K562 (cell line): Measurements from ENCODE around the gene TTC19. TPM values are rescaled to one million over a fixed set of nuclear protein-coding genes. Genes with fewer than 3 reads are reported as not detected.

Experiments
- ATF1 ChIP-seq, 2 experiments: fragments of 450-650 bp in 1 of 2; IDR thresholded peaks; 2 replicates each; pipeline ENCODE4 v1.6.1; 2016; ENCODE audit warnings: missing compliant biosample characterization in 1 of 2, missing genetic modification characterization in 1 of 2
- CEBPB ChIP-seq: fragments of 450-650 bp; IDR thresholded peaks from 2 replicates; pipeline ENCODE4 v1.6.1; 2016; ENCODE audit warnings: missing genetic modification characterization, missing compliant biosample characterization
- CXXC5 ChIP-seq: fragments of 250-450 bp; sonication (Bioruptor Pico); IDR thresholded peaks from 2 replicates; pipeline ENCODE4 v1.8.0; 2022; ENCODE audit warnings: inconsistent platforms, mild to moderate bottlenecking, moderate library complexity
- ETV1 ChIP-seq: fragments of 450-650 bp; conservative IDR thresholded peaks from 2 replicates; pipeline ENCODE4 v1.6.1; 2016; ENCODE audit warnings: missing genetic modification characterization, control low read depth, low read depth, missing compliant biosample characterization
- EZH2 ChIP-seq: IDR thresholded peaks from 2 replicates; pipeline ENCODE4 v1.6.1; 2012; ENCODE audit warnings: low read depth, mild to moderate bottlenecking, inconsistent platforms, low read length, borderline replicate concordance
- HDAC1 ChIP-seq, 2 experiments: fragments of 450-650 bp; IDR thresholded peaks; 2 replicates each; pipeline ENCODE4 v1.6.1; 2016 to 2017; ENCODE audit warnings: inconsistent platforms in 1 of 2, mild to moderate bottlenecking in 1 of 2, moderate library complexity in 1 of 2
- IFI16 ChIP-seq: fragments of 250-450 bp; sonication (Bioruptor Pico); IDR thresholded peaks from 2 replicates; pipeline ENCODE4 v2.1.2; 2022; ENCODE audit warnings: mild to moderate bottlenecking, inconsistent platforms
- IRF2 ChIP-seq: sonication (generic); formaldehyde crosslinking; IDR thresholded peaks from 2 replicates; pipeline ENCODE4 v1.8.1; 2022; ENCODE audit warnings: mild to moderate bottlenecking, missing genetic modification reagents
- KAT2B ChIP-seq: IDR thresholded peaks from one replicate; pipeline ENCODE4 v1.6.1; 2012; ENCODE audit warnings: low read depth, mild to moderate bottlenecking, control low read depth, inconsistent platforms, low read length, moderate library complexity
- KDM1A ChIP-seq, 2 experiments: fragments of 450-650 bp; IDR thresholded peaks; 2 replicates each; pipeline ENCODE4 v1.6.1; 2016; ENCODE audit warnings: mild to moderate bottlenecking in 2 of 2
- LEF1 ChIP-seq: fragments of 450-650 bp; IDR thresholded peaks from 2 replicates; pipeline ENCODE4 v1.6.1; 2016; ENCODE audit warnings: mild to moderate bottlenecking
- MEF2D ChIP-seq: conservative IDR thresholded peaks from 2 replicates; pipeline ENCODE4 v1.6.1; 2016; ENCODE audit warnings: low read depth, missing genetic modification characterization, missing compliant biosample characterization
- NCOA6 ChIP-seq: fragments of 450-650 bp; IDR thresholded peaks from 2 replicates; pipeline ENCODE4 v1.6.1; 2017; ENCODE audit warnings: mild to moderate bottlenecking
- NFIX ChIP-seq: fragments of 250-450 bp; sonication (Bioruptor Pico); IDR thresholded peaks from 2 replicates; pipeline ENCODE4 v1.4.0; 2020; ENCODE audit warnings: low read depth, mild to moderate bottlenecking, moderate library complexity
- PHTF2 ChIP-seq: fragments of 250-450 bp; sonication (Bioruptor Pico); IDR thresholded peaks from 2 replicates; pipeline ENCODE4 v1.5.0; 2021; ENCODE audit warnings: mild to moderate bottlenecking
- RNF2 ChIP-seq: sonication (generic); IDR thresholded peaks from 2 replicates; pipeline ENCODE4 v1.6.1; 2016
- SMARCA4 ChIP-seq: fragments of 450-650 bp; IDR thresholded peaks from 2 replicates; pipeline ENCODE4 v1.6.1; 2016
- SP2 ChIP-seq: IDR thresholded peaks from 2 replicates; pipeline ENCODE4 v1.6.1; 2011; ENCODE audit warnings: mild to moderate bottlenecking, low read depth, low read length, moderate library complexity; ENCODE audit not compliant: poor library complexity, severe bottlenecking; ENCODE audit errors: extremely low read depth
- ZNF699 ChIP-seq: fragments of 250-450 bp; sonication (Bioruptor Pico); IDR thresholded peaks from 2 replicates; pipeline ENCODE4 v1.8.0; 2021; ENCODE audit warnings: mild to moderate bottlenecking, moderate library complexity; ENCODE audit not compliant: insufficient replicate concordance
- polyA plus RNA-seq, 8 experiments: library from polyadenylated mRNA; depleted of rRNA in 4 of 8; stranded (reverse) in 5 of 8; unstranded in 3 of 8; fragments of >200 nt; fragmentation: Nextera tagmentation in 2 of 8; fragmentation: Illumina TruSeq in 1 of 8; extraction: Ambion mirVana in 2 of 8; extraction: Trizol in 1 of 8; gene quantifications; 2 replicates each; pipeline versions ENCODE4 v1.2.1 to v1.2.3, GENCODE V29; 2011 to 2014; ENCODE audit warnings: inconsistent platforms in 1 of 8, missing spikeins in 1 of 8
- total RNA-seq, 7 experiments: library from RNA; depleted of rRNA in 6 of 7; stranded (reverse); fragments of >200 nt in 6 of 7; fragmentation: Illumina TruSeq in 2 of 7; extraction: Trizol in 2 of 7; gene quantifications; 2 replicates each; pipeline versions ENCODE4 v1.2.1 to v1.2.3, GENCODE V29; 2011 to 2021; ENCODE audit warnings: low replicate concordance in 1 of 7
- TF ChIP-seq, protein P1 (sequence below): sonication (generic); formaldehyde crosslinking; IDR thresholded peaks from 2 replicates; pipeline ENCODE4 v1.9.0; 2022; ENCODE audit warnings: mild to moderate bottlenecking, missing genetic modification reagents
- TF ChIP-seq, protein P2 (sequence below): fragments of 200-800 bp; sonication (Bioruptor generic); IDR thresholded peaks from 2 replicates; pipeline ENCODE4 v1.6.1; 2017; ENCODE audit warnings: missing genetic modification characterization, missing compliant biosample characterization
- TF ChIP-seq, protein P3 (sequence below): fragments of 250-450 bp; sonication (Bioruptor Pico); IDR thresholded peaks from 2 replicates; pipeline ENCODE4 v1.4.0; 2020; ENCODE audit warnings: mild to moderate bottlenecking, moderate library complexity, borderline replicate concordance
- TF ChIP-seq, protein P4 (sequence below): fragments of 250-450 bp; sonication (Bioruptor Pico); IDR thresholded peaks from 2 replicates; pipeline ENCODE4 v1.9.0; 2021; ENCODE audit warnings: mild to moderate bottlenecking

The TTC19 gene
- total and polyA plus RNA-seq, 9 of the 15 experiments (the other 6 are each of a cell fraction or from before 2014, with no cell fraction given): 8.1 to 60.8 (median 25.3) TPM

DNA sequence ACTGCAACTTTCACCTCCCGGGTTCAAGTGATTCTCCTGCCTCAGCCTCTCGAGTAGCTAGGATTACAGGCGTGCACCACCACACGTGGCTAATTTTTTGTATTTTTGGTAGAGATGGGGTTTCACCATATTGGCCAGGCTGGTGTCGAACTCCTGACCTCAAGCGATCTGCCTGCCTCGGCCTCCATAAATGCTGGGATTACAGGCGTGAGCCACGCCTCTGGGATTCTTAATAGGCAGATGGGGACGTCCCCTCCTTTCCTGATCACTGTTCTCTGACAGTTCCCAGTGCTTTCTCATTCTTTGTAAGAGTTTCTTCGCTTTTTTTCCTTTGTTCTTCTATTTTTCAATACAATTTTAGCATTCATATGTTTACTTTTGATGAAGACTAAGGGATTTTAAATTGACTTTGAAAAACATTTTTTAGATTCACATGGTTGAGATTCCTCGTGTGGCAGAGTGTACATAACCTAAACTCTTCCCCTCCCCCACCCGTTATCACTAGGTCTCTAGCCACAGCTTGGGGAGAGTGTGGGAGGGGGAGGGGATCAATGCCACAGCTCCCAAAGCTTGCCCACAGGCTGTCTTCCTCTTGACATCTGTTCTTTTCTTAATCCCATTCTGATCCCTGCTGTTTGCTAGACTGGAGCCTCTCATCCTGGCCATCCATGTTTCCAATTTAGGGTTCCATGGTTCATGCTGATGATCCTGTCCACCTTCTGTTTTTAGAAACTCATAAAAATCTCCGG lies 43.7 kb upstream of the TTC19 start (continued):
- TF ChIP-seq CEBPB (tag): no peak
- TF ChIP-seq NCOA6: no peak
- TF ChIP-seq, protein P1, sequence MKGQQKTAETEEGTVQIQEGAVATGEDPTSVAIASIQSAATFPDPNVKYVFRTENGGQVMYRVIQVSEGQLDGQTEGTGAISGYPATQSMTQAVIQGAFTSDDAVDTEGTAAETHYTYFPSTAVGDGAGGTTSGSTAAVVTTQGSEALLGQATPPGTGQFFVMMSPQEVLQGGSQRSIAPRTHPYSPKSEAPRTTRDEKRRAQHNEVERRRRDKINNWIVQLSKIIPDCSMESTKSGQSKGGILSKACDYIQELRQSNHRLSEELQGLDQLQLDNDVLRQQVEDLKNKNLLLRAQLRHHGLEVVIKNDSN: no peak
- TF ChIP-seq MEF2D (tag): peak; percentile 72; the same call in 1 of the 2 replicates
- TF ChIP-seq SP2: no peak
- peak in 1 of 2 experiments; percentile 66; a peak in 3 of 4 replicates for TF ChIP-seq KDM1A (IDR thresholded peaks at IDR 0.05)
- no peak for TF ChIP-seq IFI16 (CRISPR knock-in tag)
- TF ChIP-seq, protein P2, sequence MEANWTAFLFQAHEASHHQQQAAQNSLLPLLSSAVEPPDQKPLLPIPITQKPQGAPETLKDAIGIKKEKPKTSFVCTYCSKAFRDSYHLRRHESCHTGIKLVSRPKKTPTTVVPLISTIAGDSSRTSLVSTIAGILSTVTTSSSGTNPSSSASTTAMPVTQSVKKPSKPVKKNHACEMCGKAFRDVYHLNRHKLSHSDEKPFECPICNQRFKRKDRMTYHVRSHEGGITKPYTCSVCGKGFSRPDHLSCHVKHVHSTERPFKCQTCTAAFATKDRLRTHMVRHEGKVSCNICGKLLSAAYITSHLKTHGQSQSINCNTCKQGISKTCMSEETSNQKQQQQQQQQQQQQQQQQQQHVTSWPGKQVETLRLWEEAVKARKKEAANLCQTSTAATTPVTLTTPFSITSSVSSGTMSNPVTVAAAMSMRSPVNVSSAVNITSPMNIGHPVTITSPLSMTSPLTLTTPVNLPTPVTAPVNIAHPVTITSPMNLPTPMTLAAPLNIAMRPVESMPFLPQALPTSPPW: peak; percentile 56
- no peak for TF ChIP-seq EZH2
- no peak for TF ChIP-seq PHTF2 (CRISPR knock-in tag)
- TF ChIP-seq RNF2: peak; percentile 75; the same call in 1 of the 2 replicates
- no peak for TF ChIP-seq ATF1 (CRISPR knock-in tag; IDR thresholded peaks at IDR 0.05)
- TF ChIP-seq ATF1 (tag; IDR thresholded peaks at IDR 0.05): no peak
- 0 out of 2 replicates have a peak, but pooled peaks have one; percentile 20 for TF ChIP-seq CXXC5
- TF ChIP-seq ZNF699 (CRISPR knock-in tag): no peak
- peak; percentile 93 for TF ChIP-seq LEF1
- TF ChIP-seq, protein P3, sequence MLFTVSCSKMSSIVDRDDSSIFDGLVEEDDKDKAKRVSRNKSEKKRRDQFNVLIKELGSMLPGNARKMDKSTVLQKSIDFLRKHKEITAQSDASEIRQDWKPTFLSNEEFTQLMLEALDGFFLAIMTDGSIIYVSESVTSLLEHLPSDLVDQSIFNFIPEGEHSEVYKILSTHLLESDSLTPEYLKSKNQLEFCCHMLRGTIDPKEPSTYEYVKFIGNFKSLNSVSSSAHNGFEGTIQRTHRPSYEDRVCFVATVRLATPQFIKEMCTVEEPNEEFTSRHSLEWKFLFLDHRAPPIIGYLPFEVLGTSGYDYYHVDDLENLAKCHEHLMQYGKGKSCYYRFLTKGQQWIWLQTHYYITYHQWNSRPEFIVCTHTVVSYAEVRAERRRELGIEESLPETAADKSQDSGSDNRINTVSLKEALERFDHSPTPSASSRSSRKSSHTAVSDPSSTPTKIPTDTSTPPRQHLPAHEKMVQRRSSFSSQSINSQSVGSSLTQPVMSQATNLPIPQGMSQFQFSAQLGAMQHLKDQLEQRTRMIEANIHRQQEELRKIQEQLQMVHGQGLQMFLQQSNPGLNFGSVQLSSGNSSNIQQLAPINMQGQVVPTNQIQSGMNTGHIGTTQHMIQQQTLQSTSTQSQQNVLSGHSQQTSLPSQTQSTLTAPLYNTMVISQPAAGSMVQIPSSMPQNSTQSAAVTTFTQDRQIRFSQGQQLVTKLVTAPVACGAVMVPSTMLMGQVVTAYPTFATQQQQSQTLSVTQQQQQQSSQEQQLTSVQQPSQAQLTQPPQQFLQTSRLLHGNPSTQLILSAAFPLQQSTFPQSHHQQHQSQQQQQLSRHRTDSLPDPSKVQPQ (CRISPR knock-in tag): no peak
- no peak for TF ChIP-seq NFIX
- peak; percentile 51; the same call in 1 of the 2 replicates for TF ChIP-seq SMARCA4
- no peak for TF ChIP-seq KAT2B
- TF ChIP-seq IRF2: no peak
- TF ChIP-seq HDAC1 (IDR thresholded peaks at IDR 0.05): 0 out of 4 replicates have a peak, but pooled peaks of 1 of the 2 experiments have one; percentile 38
- TF ChIP-seq, protein P4, sequence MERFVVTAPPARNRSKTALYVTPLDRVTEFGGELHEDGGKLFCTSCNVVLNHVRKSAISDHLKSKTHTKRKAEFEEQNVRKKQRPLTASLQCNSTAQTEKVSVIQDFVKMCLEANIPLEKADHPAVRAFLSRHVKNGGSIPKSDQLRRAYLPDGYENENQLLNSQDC (CRISPR knock-in tag): no peak
- no peak for TF ChIP-seq ETV1 (tag)
